ENCODE data around the gene ALKBH3.

ALKBH3 gene

GRCh38 chr11:43895601-43896000, 15.0 kb downstream of the ALKBH3 start:
- DNase-seq: no peak

GRCh38 chr11:43898574-43898973, 17.9 kb downstream of the ALKBH3 start:
- DNase-seq: no peak

- DNase-seq: no peak
These were observed 18.5 kb downstream of the ALKBH3 start for GRCh38 chr11:43899094-43899493.

GRCh38 chr11:43901551-43901950, 20.9 kb downstream of the ALKBH3 start:
- DNase-seq: no peak

- no peak for DNase-seq
These were observed 22.4 kb downstream of the ALKBH3 start for GRCh38 chr11:43903078-43903477.

- no peak for DNase-seq
These were observed 23.3 kb downstream of the ALKBH3 start for GRCh38 chr11:43903969-43904368.

GRCh38 chr11:43904742-43905535, 24.3 kb downstream of the ALKBH3 start:
- no peak for DNase-seq

- DNase-seq: no peak
These were observed 25.2 kb downstream of the ALKBH3 start for GRCh38 chr11:43905813-43906241.

GRCh38 chr11:43907028-43907975, 26.7 kb downstream of the ALKBH3 start:
- no peak for DNase-seq

- DNase-seq: no peak
These were observed 27.6 kb downstream of the ALKBH3 start for GRCh38 chr11:43908191-43908590.

- no peak for DNase-seq
These were observed 28.1 kb downstream of the ALKBH3 start for GRCh38 chr11:43908683-43909082.

- DNase-seq: no peak
These were observed 33.3 kb downstream of the ALKBH3 start for GRCh38 chr11:43913829-43914380.

- no peak for DNase-seq
These were observed 33.8 kb downstream of the ALKBH3 start for GRCh38 chr11:43914466-43914865.

GRCh38 chr11:43916621-43917020, 36.0 kb downstream of the ALKBH3 start:
- no peak for DNase-seq

- no peak for DNase-seq
These were observed 37.2 kb downstream of the ALKBH3 start for GRCh38 chr11:43917851-43918250.

- DNase-seq: no peak
These were observed 38.0 kb downstream of the ALKBH3 start for GRCh38 chr11:43918662-43919061.

GRCh38 chr11:43919852-43920597, 39.4 kb downstream of the ALKBH3 start:
- no peak for DNase-seq

GRCh38 chr11:43920598-43921419, 40.2 kb downstream of the ALKBH3 start:
- DNase-seq: no peak

GRCh38 chr11:43921561-43922294, 41.1 kb downstream of the ALKBH3 start:
- DNase-seq: no peak

GRCh38 chr11:43922295-43922648, 41.6 kb downstream of the ALKBH3 start:
- DNase-seq: no peak

- DNase-seq: no peak
These were observed 42.2 kb downstream of the ALKBH3 start for GRCh38 chr11:43922744-43923405.
